Measurements from ENCODE around the gene ACTN1.

ACTN1 gene

GRCh38 chr14:68884031-68885030 lies 94.8 kb downstream of the ACTN1 start:
- DNase-seq = no peak

- no peak for DNase-seq
Observed at GRCh38 chr14:68882235-68882634, 96.9 kb downstream of the ACTN1 start.

GRCh38 chr14:68881396-68881795 lies 97.7 kb downstream of the ACTN1 start:
- DNase-seq = no peak

- DNase-seq = no peak
Observed at GRCh38 chr14:68880581-68881105, 98.5 kb downstream of the ACTN1 start.

GRCh38 chr14:68879841-68880575 lies 99.1 kb downstream of the ACTN1 start:
- DNase-seq = no peak

- DNase-seq = no peak
Observed at GRCh38 chr14:68879321-68879781, 99.8 kb downstream of the ACTN1 start.

GRCh38 chr14:68878908-68879307 lies 100.2 kb downstream of the ACTN1 start:
- no peak for DNase-seq

GRCh38 chr14:68877993-68878575 lies 101.0 kb downstream of the ACTN1 start:
- DNase-seq = no peak

- no peak for DNase-seq
Observed at GRCh38 chr14:68876976-68877375, 102.1 kb downstream of the ACTN1 start.

- no peak for DNase-seq
Observed at GRCh38 chr14:68874746-68875155, 104.4 kb downstream of the ACTN1 start.

- no peak for DNase-seq
Observed at GRCh38 chr14:68873376-68873775, 105.7 kb downstream of the ACTN1 start.

GRCh38 chr14:68871392-68871791 lies 107.7 kb downstream of the ACTN1 start:
- no peak for DNase-seq

GRCh38 chr14:68866991-68867533 lies 112.0 kb downstream of the ACTN1 start:
- no peak for DNase-seq

- DNase-seq = no peak
Observed at GRCh38 chr14:68865542-68865941, 113.6 kb downstream of the ACTN1 start.

GRCh38 chr14:68864361-68864750 lies 114.7 kb downstream of the ACTN1 start:
- no peak for DNase-seq

GRCh38 chr14:68863610-68864360 lies 115.3 kb downstream of the ACTN1 start:
- no peak for DNase-seq

GRCh38 chr14:68862954-68863594 lies 116.0 kb downstream of the ACTN1 start:
- DNase-seq = peak; percentile 79

- no peak for DNase-seq
Observed at GRCh38 chr14:68860771-68861170, 118.3 kb downstream of the ACTN1 start.

- DNase-seq = no peak
Observed at GRCh38 chr14:68857516-68858070, 121.5 kb downstream of the ACTN1 start.

- no peak for DNase-seq
Observed at GRCh38 chr14:68856572-68856971, 122.5 kb downstream of the ACTN1 start.

GRCh38 chr14:68854421-68854820 lies 124.7 kb downstream of the ACTN1 start:
- DNase-seq = no peak

Data from suppressor macrophage treated with lipopolysaccharide for 4 hours (primary cell).